ENCODE measurements around the gene BROX. TPM values are rescaled to one million over a fixed set of nuclear protein-coding genes. Genes with fewer than 3 reads are reported as not detected.

Gene BROX
- total RNA-seq, 3 donors from 2014 or later, result 38.3 to 85.2 (median 45.6) TPM

GRCh38 chr1:222670110-222670509 is 42.3 kb upstream of the BROX start:
- H3K27ac ChIP-seq, result peak overlapping the region in 1 of 2 donors; percentile 19
- DNase-seq (ENCODE audit: low spot score in 2 of 2), result no peak
- H3K9me3 ChIP-seq, result no peaks in the 10 kb centered on the region
- TF ChIP-seq CTCF (IDR thresholded peaks at IDR 0.05) (no peak), POLR2A (IDR thresholded peaks at IDR 0.05) (no peak), POLR2AphosphoS5 (IDR thresholded peaks at IDR 0.05) (no peak)
- peaks cover 4% of the 10 kb centered on the region for H3K36me3 ChIP-seq
- no peaks in the 10 kb centered on the region for H3K4me1 ChIP-seq
- no peaks in the 10 kb centered on the region for H3K27me3 ChIP-seq
- intact Hi-C loops (cut with DNase I; ENCODE audit: low total_unique reads), result no loop called here
- H3K4me3 ChIP-seq, result no peak overlapping the region

GRCh38 chr1:222680080-222680479 is 32.3 kb upstream of the BROX start:
- Histone ChIP-seq H3K36me3 (peaks cover 5% of the 10 kb centered on the region), H3K4me1 (no peaks in the 10 kb centered on the region), H3K4me3 (no peak overlapping the region), H3K9me3 (no peaks in the 10 kb centered on the region), H3K27me3 (no peaks in the 10 kb centered on the region), H3K27ac (no peak overlapping the region)
- TF ChIP-seq POLR2AphosphoS5 (IDR thresholded peaks at IDR 0.05) (no peak), POLR2A (IDR thresholded peaks at IDR 0.05) (no peak), CTCF (IDR thresholded peaks at IDR 0.05) (no peak)
- intact Hi-C loops (cut with DNase I; ENCODE audit: low total_unique reads), result no loop called here
- no peak for DNase-seq (ENCODE audit: low spot score in 2 of 2)

- Histone ChIP-seq H3K36me3 (no peaks in the 10 kb centered on the region), H3K4me3 (no peak overlapping the region), H3K4me1 (no peaks in the 10 kb centered on the region), H3K9me3 (no peaks in the 10 kb centered on the region), H3K27me3 (no peaks in the 10 kb centered on the region), H3K27ac (no peak overlapping the region)
- DNase-seq (ENCODE audit: low spot score in 2 of 2), result no peak
- intact Hi-C loops (cut with DNase I; ENCODE audit: low total_unique reads), result no loop called here
- no peak for TF ChIP-seq POLR2A (IDR thresholded peaks at IDR 0.05)
- TF ChIP-seq POLR2AphosphoS5 (IDR thresholded peaks at IDR 0.05), result no peak
- TF ChIP-seq CTCF (IDR thresholded peaks at IDR 0.05), result no peak
Measured at GRCh38 chr1:222691016-222691415, 21.3 kb upstream of the BROX start.

GRCh38 chr1:222694927-222695326 is 17.4 kb upstream of the BROX start:
- no peak for DNase-seq (ENCODE audit: low spot score in 2 of 2)
- Histone ChIP-seq H3K27ac (no peak overlapping the region), H3K9me3 (no peaks in the 10 kb centered on the region), H3K4me3 (no peak overlapping the region), H3K36me3 (no peaks in the 10 kb centered on the region), H3K27me3 (no peaks in the 10 kb centered on the region), H3K4me1 (no peaks in the 10 kb centered on the region)
- TF ChIP-seq POLR2AphosphoS5 (IDR thresholded peaks at IDR 0.05) (no peak), POLR2A (IDR thresholded peaks at IDR 0.05) (no peak), CTCF (IDR thresholded peaks at IDR 0.05) (no peak)
- intact Hi-C loops (cut with DNase I; ENCODE audit: low total_unique reads), result no loop called here

GRCh38 chr1:222696741-222697140 is 15.6 kb upstream of the BROX start:
- H3K4me1 ChIP-seq, result no peaks in the 10 kb centered on the region
- TF ChIP-seq POLR2A (IDR thresholded peaks at IDR 0.05), result no peak
- TF ChIP-seq CTCF (IDR thresholded peaks at IDR 0.05), result no peak
- no peak for TF ChIP-seq POLR2AphosphoS5 (IDR thresholded peaks at IDR 0.05)
- no peaks in the 10 kb centered on the region for H3K9me3 ChIP-seq
- H3K36me3 ChIP-seq, result no peaks in the 10 kb centered on the region
- no peak overlapping the region for H3K27ac ChIP-seq
- no peaks in the 10 kb centered on the region for H3K27me3 ChIP-seq
- no peak for DNase-seq (ENCODE audit: low spot score in 2 of 2)
- intact Hi-C loops (cut with DNase I; ENCODE audit: low total_unique reads), result no loop called here
- H3K4me3 ChIP-seq, result no peak overlapping the region
